ENCODE data around the gene CDC14B.

Gene CDC14B

GRCh38 chr9:96555567-96556386 is 63.9 kb downstream of the CDC14B start:
- Histone ChIP-seq H3K9ac (ENCODE audit: low read length) (no peak overlapping the region), H3K4me2 (ENCODE audit: low read depth, low read length, poor library complexity, severe bottlenecking) (no peak overlapping the region), H3K27me3 (ENCODE audit: low read length) (no peaks in the 10 kb centered on the region), H4K20me1 (ENCODE audit: low read depth, low read length) (no peaks in the 10 kb centered on the region), H3K36me3 (ENCODE audit: low read length) (no peaks in the 10 kb centered on the region), H2AFZ (ENCODE audit: low read depth, low read length, severe bottlenecking) (no peak overlapping the region), H3K9me3 (ENCODE audit: insufficient read depth, low read length) (no peaks in the 10 kb centered on the region), H3K4me3 (ENCODE audit: insufficient read depth, low read length, poor library complexity, severe bottlenecking) (no peak overlapping the region), H3F3A (ENCODE audit: insufficient read depth) (no peaks in the 10 kb centered on the region), H3K9me2 (replicated peaks; ENCODE audit: insufficient read depth, low read length) (no peaks in the 10 kb centered on the region), H3K27ac (ENCODE audit: low read depth, low read length) (no peak overlapping the region), H3K79me2 (ENCODE audit: insufficient read depth, low read length) (no peaks in the 10 kb centered on the region)
- TF ChIP-seq, protein P1, sequence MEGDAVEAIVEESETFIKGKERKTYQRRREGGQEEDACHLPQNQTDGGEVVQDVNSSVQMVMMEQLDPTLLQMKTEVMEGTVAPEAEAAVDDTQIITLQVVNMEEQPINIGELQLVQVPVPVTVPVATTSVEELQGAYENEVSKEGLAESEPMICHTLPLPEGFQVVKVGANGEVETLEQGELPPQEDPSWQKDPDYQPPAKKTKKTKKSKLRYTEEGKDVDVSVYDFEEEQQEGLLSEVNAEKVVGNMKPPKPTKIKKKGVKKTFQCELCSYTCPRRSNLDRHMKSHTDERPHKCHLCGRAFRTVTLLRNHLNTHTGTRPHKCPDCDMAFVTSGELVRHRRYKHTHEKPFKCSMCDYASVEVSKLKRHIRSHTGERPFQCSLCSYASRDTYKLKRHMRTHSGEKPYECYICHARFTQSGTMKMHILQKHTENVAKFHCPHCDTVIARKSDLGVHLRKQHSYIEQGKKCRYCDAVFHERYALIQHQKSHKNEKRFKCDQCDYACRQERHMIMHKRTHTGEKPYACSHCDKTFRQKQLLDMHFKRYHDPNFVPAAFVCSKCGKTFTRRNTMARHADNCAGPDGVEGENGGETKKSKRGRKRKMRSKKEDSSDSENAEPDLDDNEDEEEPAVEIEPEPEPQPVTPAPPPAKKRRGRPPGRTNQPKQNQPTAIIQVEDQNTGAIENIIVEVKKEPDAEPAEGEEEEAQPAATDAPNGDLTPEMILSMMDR (IDR thresholded peaks at IDR 0.05; ENCODE audit: insufficient read depth, low read length, poor library complexity, severe bottlenecking) = no peak
- TF ChIP-seq EZH2phosphoT487 (conservative IDR thresholded peaks at IDR 0.05; ENCODE audit: low read length) = no peak

DNA sequence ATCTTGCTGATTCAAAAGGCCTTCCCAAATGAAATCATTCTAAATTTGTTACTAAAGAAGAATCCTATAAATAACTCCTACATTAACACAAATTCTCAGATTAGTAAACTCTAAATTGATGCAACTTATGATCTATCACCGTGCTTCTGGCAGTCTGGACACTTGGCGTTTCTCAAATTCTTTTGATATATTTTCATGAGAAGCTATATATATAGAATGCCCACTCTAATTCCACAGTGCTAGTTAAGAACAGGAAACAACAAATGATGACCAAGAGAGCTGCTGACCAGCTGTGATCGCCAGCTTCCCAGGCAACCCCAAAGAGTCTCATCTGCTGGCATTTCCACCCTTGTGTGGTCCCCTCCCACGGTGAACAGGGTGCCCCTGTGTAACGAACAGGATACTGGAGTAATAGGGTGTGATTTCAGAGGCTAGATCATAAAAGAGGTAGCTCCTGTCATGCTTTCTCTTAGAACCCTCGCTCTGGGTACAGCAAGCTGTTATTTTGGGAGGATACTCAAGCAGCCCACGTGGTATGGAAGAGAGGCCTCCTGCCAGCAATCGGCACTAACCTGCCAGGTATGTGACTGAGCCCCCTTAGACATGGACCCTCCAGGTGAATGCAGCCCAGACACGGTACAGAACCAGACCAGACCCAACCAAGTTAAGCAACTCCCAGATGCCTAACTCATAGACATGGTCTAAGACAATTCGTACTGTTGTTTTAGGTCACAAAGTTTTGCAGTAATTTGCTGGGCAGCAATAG is 64.7 kb downstream of the CDC14B start:
- H3K27ac ChIP-seq (ENCODE audit: low read depth, low read length) = no peak overlapping the region
- TF ChIP-seq, protein P1 (IDR thresholded peaks at IDR 0.05; ENCODE audit: insufficient read depth, low read length, poor library complexity, severe bottlenecking) = no peak
- H3K79me2 ChIP-seq (ENCODE audit: insufficient read depth, low read length) = no peaks in the 10 kb centered on the region
- H3K9me2 ChIP-seq (replicated peaks; ENCODE audit: insufficient read depth, low read length) = no peaks in the 10 kb centered on the region
- H3K36me3 ChIP-seq (ENCODE audit: low read length) = no peaks in the 10 kb centered on the region
- H3K4me2 ChIP-seq (ENCODE audit: low read depth, low read length, poor library complexity, severe bottlenecking) = no peak overlapping the region
- H3K9ac ChIP-seq (ENCODE audit: low read length) = no peak overlapping the region
- H3K27me3 ChIP-seq (ENCODE audit: low read length) = no peaks in the 10 kb centered on the region
- no peaks in the 10 kb centered on the region for H3K9me3 ChIP-seq (ENCODE audit: insufficient read depth, low read length)
- H4K20me1 ChIP-seq (ENCODE audit: low read depth, low read length) = no peaks in the 10 kb centered on the region
- no peak overlapping the region for H3K4me3 ChIP-seq (ENCODE audit: insufficient read depth, low read length, poor library complexity, severe bottlenecking)
- H3F3A ChIP-seq (ENCODE audit: insufficient read depth) = no peaks in the 10 kb centered on the region
- no peak overlapping the region for H2AFZ ChIP-seq (ENCODE audit: low read depth, low read length, severe bottlenecking)

DNA sequence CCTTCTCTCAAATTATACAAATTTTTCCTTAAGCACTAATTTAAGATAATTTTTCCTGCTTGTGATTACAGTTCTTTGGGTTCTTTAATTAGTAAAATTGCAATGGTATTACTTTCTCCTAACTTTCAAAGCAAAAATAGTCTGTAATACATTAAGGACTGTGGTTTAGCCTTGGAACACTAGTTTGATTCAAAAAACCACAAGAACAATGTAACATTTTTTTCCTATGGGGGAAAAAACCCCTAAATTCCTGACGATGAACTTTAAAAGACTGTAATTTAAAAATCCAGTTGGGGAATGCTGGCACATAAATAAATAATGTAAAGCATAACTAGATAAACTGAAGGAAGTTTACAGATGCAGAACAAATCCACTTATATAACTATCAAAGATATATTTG is 65.3 kb downstream of the CDC14B start:
- H2AFZ ChIP-seq (ENCODE audit: low read depth, low read length, severe bottlenecking) = no peak overlapping the region
- H3K79me2 ChIP-seq (ENCODE audit: insufficient read depth, low read length) = no peaks in the 10 kb centered on the region
- H4K20me1 ChIP-seq (ENCODE audit: low read depth, low read length) = no peaks in the 10 kb centered on the region
- no peak overlapping the region for H3K4me2 ChIP-seq (ENCODE audit: low read depth, low read length, poor library complexity, severe bottlenecking)
- no peaks in the 10 kb centered on the region for H3K9me3 ChIP-seq (ENCODE audit: insufficient read depth, low read length)
- H3K36me3 ChIP-seq (ENCODE audit: low read length) = no peaks in the 10 kb centered on the region
- no peaks in the 10 kb centered on the region for H3K27me3 ChIP-seq (ENCODE audit: low read length)
- no peaks in the 10 kb centered on the region for H3F3A ChIP-seq (ENCODE audit: insufficient read depth)
- H3K9me2 ChIP-seq (replicated peaks; ENCODE audit: insufficient read depth, low read length) = no peaks in the 10 kb centered on the region
- H3K27ac ChIP-seq (ENCODE audit: low read depth, low read length) = no peak overlapping the region
- no peak overlapping the region for H3K4me3 ChIP-seq (ENCODE audit: insufficient read depth, low read length, poor library complexity, severe bottlenecking)
- TF ChIP-seq, protein P1 (IDR thresholded peaks at IDR 0.05; ENCODE audit: insufficient read depth, low read length, poor library complexity, severe bottlenecking) = no peak
- TF ChIP-seq EZH2phosphoT487 (conservative IDR thresholded peaks at IDR 0.05; ENCODE audit: low read length) = no peak
- no peak overlapping the region for H3K9ac ChIP-seq (ENCODE audit: low read length)
